IMR-90 (cell line): Measurements from ENCODE around the gene CKAP4. TPM values are rescaled to one million over a fixed set of nuclear protein-coding genes. Genes with fewer than 3 reads are reported as not detected.

ENCODE experiments used
- ATAC-seq: fragments of 200-7000 bp; cut with Tn5 transposase; 2 replicates; pipeline ENCODE4 v1.9.1; 2020; ENCODE audit warnings: low read depth, mild to moderate bottlenecking, moderate library complexity
- BruUV-seq: library from RNA; stranded (reverse); fragments of 400-500 nt; replicated peaks from 2 replicates; lab custom pipeline; 2021; lab: Mats Ljungman, UMichigan
- CTCF ChIA-PET: fragments of 300-600 bp; formaldehyde crosslinking; extraction: SDS; loops from one replicate; lab custom pipeline; 2021; ENCODE audit warnings: antibody characterized with exemption; lab: Yijun Ruan, JAX
- POLR2A ChIA-PET: fragments of 300-600 bp; sonication (Branson Sonifier 250); formaldehyde crosslinking; loops from one replicate; lab custom pipeline; 2022; ENCODE audit warnings: antibody characterized with exemption; ENCODE audit not compliant: unreplicated experiment; lab: Charles Lee
- DNase-seq: peaks from one replicate; pipeline ENCODE4 v3.0.0; 2013
- H2AFZ ChIP-seq: replicated peaks from 2 replicates; pipeline ENCODE3; 2013; ENCODE audit warnings: low read length, mild to moderate bottlenecking; ENCODE audit not compliant: poor library complexity
- H2AK5ac ChIP-seq: 2 replicates; pipeline ENCODE4 v1.6.1; 2013; ENCODE audit warnings: low read depth, low read length, inconsistent platforms
- H2AK9ac ChIP-seq: replicated peaks from 2 replicates; pipeline ENCODE3; 2013; ENCODE audit warnings: mild to moderate bottlenecking, low read depth, low read length, moderate library complexity; ENCODE audit not compliant: poor library complexity
- H2BK120ac ChIP-seq: 2 replicates; pipeline ENCODE4 v1.6.1; 2013; ENCODE audit warnings: low read depth, low read length, inconsistent platforms
- H2BK15ac ChIP-seq: 3 replicates; pipeline ENCODE4 v1.6.1; 2013; ENCODE audit warnings: low read depth, low read length, inconsistent platforms
- H2BK20ac ChIP-seq: 2 replicates; pipeline ENCODE4 v1.6.1; 2013; ENCODE audit warnings: low read depth, mild to moderate bottlenecking, inconsistent platforms, low read length, moderate library complexity
- H2BK5ac ChIP-seq: 2 replicates; pipeline ENCODE4 v1.6.1; 2013; ENCODE audit warnings: mild to moderate bottlenecking, low read depth, low read length, inconsistent platforms; ENCODE audit not compliant: poor library complexity, severe bottlenecking
- H3K14ac ChIP-seq: replicated peaks from 2 replicates; pipeline ENCODE4 v1.6.1; 2013; ENCODE audit warnings: low read depth, low read length, inconsistent platforms
- H3K18ac ChIP-seq: 2 replicates; pipeline ENCODE4 v1.6.1; 2013; ENCODE audit warnings: low read depth, low read length, control low read depth
- H3K23ac ChIP-seq: 2 replicates; pipeline ENCODE4 v1.6.1; 2013; ENCODE audit warnings: low read depth, low read length, inconsistent platforms
- H3K27ac ChIP-seq: 2 replicates; pipeline ENCODE4 v1.5.1; 2013; ENCODE audit warnings: mild to moderate bottlenecking, control low read depth, low read length; ENCODE audit not compliant: insufficient read depth
- H3K27me3 ChIP-seq: 2 replicates; pipeline ENCODE4 v1.6.1; 2013; ENCODE audit warnings: low read length; ENCODE audit not compliant: control insufficient read depth, insufficient read depth
- H3K36me3 ChIP-seq: 2 replicates; pipeline ENCODE4 v1.6.1; 2013; ENCODE audit warnings: low read length, mixed read lengths; ENCODE audit not compliant: control insufficient read depth, insufficient read depth
- H3K4ac ChIP-seq: 2 replicates; pipeline ENCODE4 v1.6.1; 2013; ENCODE audit warnings: low read depth, low read length, inconsistent platforms
- H3K4me1 ChIP-seq: 2 replicates; pipeline ENCODE4 v1.6.1; 2013; ENCODE audit warnings: low read length, mixed read lengths; ENCODE audit not compliant: control insufficient read depth, insufficient read depth
- H3K4me2 ChIP-seq: 2 replicates; pipeline ENCODE4 v1.6.1; 2013; ENCODE audit warnings: low read depth, mild to moderate bottlenecking, control low read depth, low read length, moderate library complexity
- H3K4me3 ChIP-seq: 2 replicates; pipeline ENCODE4 v1.5.1; 2013; ENCODE audit warnings: low read depth, mild to moderate bottlenecking, control low read depth, low read length, moderate library complexity; ENCODE audit not compliant: insufficient read depth
- H3K56ac ChIP-seq: 2 replicates; pipeline ENCODE4 v1.6.1; 2013; ENCODE audit warnings: low read length, inconsistent platforms; ENCODE audit not compliant: insufficient read depth; ENCODE audit errors: extremely low read depth
- H3K79me1 ChIP-seq, 2 experiments: 2 replicates each; pipeline ENCODE4 v1.6.1; 2013; ENCODE audit warnings: low read length in 2 of 2, inconsistent platforms in 1 of 2, low read depth in 1 of 2
- H3K9ac ChIP-seq: 2 replicates; pipeline ENCODE4 v1.6.1; 2013; ENCODE audit warnings: low read depth, low read length, control low read depth
- H3K9me1 ChIP-seq: 2 replicates; pipeline ENCODE4 v1.6.1; 2013; ENCODE audit warnings: low read length, inconsistent platforms; ENCODE audit not compliant: insufficient read depth
- H3K9me3 ChIP-seq: 2 replicates; pipeline ENCODE4 v1.6.1; 2013; ENCODE audit warnings: low read length; ENCODE audit not compliant: control insufficient read depth, insufficient read depth
- H4K20me1 ChIP-seq: 2 replicates; pipeline ENCODE4 v1.6.1; 2013; ENCODE audit warnings: low read length, inconsistent platforms; ENCODE audit not compliant: insufficient read depth
- H4K5ac ChIP-seq: 2 replicates; pipeline ENCODE4 v1.6.1; 2013; ENCODE audit warnings: mild to moderate bottlenecking, low read depth, low read length, control low read depth
- H4K8ac ChIP-seq, 2 experiments: 2 replicates each; pipeline ENCODE4 v1.6.1; 2013; ENCODE audit warnings: low read depth in 2 of 2, low read length in 2 of 2, control low read depth in 1 of 2, inconsistent platforms in 1 of 2
- H4K91ac ChIP-seq: 2 replicates; pipeline ENCODE4 v1.6.1; 2013; ENCODE audit warnings: low read depth, low read length, inconsistent platforms; ENCODE audit not compliant: insufficient read depth
- BHLHE40 ChIP-seq: fragments of 150-350 bp; IDR thresholded peaks from 2 replicates; pipeline ENCODE4 v1.6.1; 2016; ENCODE audit warnings: mild to moderate bottlenecking, low read depth, low read length
- CEBPB ChIP-seq: IDR thresholded peaks from 2 replicates; pipeline ENCODE4 v1.6.1; 2012; ENCODE audit warnings: low read depth, low read length, improper control_type of control experiment
- CHD1 ChIP-seq: IDR thresholded peaks from 2 replicates; pipeline ENCODE4 v1.6.1; 2012; ENCODE audit warnings: low read depth, low read length, improper control_type of control experiment
- FOS ChIP-seq: fragments of 150-350 bp; IDR thresholded peaks from 2 replicates; pipeline ENCODE4 v1.6.1; 2016; ENCODE audit warnings: low read depth, low read length
- MAFK ChIP-seq: IDR thresholded peaks from 2 replicates; pipeline ENCODE4 v1.6.1; 2012; ENCODE audit warnings: low read depth, low read length, improper control_type of control experiment
- MAZ ChIP-seq: IDR thresholded peaks from 2 replicates; pipeline ENCODE4 v1.6.1; 2012; ENCODE audit warnings: low read depth, mild to moderate bottlenecking, low read length, improper control_type of control experiment, moderate library complexity, borderline replicate concordance
- MXI1 ChIP-seq: IDR thresholded peaks from 2 replicates; pipeline ENCODE4 v1.6.1; 2012; ENCODE audit warnings: low read depth, mild to moderate bottlenecking, low read length, moderate library complexity, borderline replicate concordance
- NFE2L2 ChIP-seq: fragments of 150-350 bp; IDR thresholded peaks from 2 replicates; pipeline ENCODE4 v1.6.1; 2016; ENCODE audit warnings: low read depth, mild to moderate bottlenecking, low read length
- POLR2A ChIP-seq: IDR thresholded peaks from 2 replicates; pipeline ENCODE4 v1.6.1; 2012; ENCODE audit warnings: mild to moderate bottlenecking, low read depth, low read length
- RAD21 ChIP-seq: IDR thresholded peaks from 2 replicates; pipeline ENCODE4 v1.6.1; 2012; ENCODE audit warnings: low read length, improper control_type of control experiment
- RCOR1 ChIP-seq: IDR thresholded peaks from 2 replicates; pipeline ENCODE4 v1.6.1; 2012; ENCODE audit warnings: mild to moderate bottlenecking, low read length, improper control_type of control experiment; ENCODE audit not compliant: insufficient replicate concordance
- RFX5 ChIP-seq: IDR thresholded peaks from 2 replicates; pipeline ENCODE4 v1.8.0; 2012; ENCODE audit warnings: low read depth, mild to moderate bottlenecking, low read length, moderate library complexity
- SMC3 ChIP-seq: fragments of 150-350 bp; IDR thresholded peaks from 2 replicates; pipeline ENCODE4 v1.6.1; 2016; ENCODE audit warnings: low read depth, mild to moderate bottlenecking, antibody characterized with exemption, low read length, moderate library complexity
- USF2 ChIP-seq: fragments of 150-350 bp; IDR thresholded peaks from 2 replicates; pipeline ENCODE4 v1.6.1; 2017; ENCODE audit warnings: mild to moderate bottlenecking, antibody characterized with exemption, low read length, low read depth
- dilution Hi-C: fragments of 300-500 bp; cut with HindIII; formaldehyde crosslinking; loops from one replicate; pipeline ENCODE4 v1.14.3; 2018; ENCODE audit warnings: low sequenced_read_pairs; ENCODE audit not compliant: unreplicated experiment
- in situ Hi-C: fragments of 300-500 bp; cut with MboI; formaldehyde crosslinking; loops from 3 replicates; pipeline ENCODE4 v1.14.3; 2019; ENCODE audit warnings: low sequenced_read_pairs, inconsistent platforms, mixed read lengths
- intact Hi-C: fragments of 100-400 bp; cut with micrococcal nuclease; formaldehyde crosslinking; loops from 2 replicates; pipeline ENCODE4 v1.10.0; 2022
- polyA plus RNA-seq, 3 experiments: library from polyadenylated mRNA; depleted of rRNA; stranded (reverse); fragments of >200 nt; gene quantifications; 2 replicates each; pipeline ENCODE4 v1.2.3, GENCODE V29; 2012; ENCODE audit warnings: low replicate concordance in 1 of 3
- total RNA-seq: library from RNA; depleted of rRNA; stranded (reverse); fragments of >200 nt; gene quantifications from 2 replicates; pipeline ENCODE4 v1.2.3, GENCODE V29; 2012
- TF ChIP-seq, protein P1 (sequence below): fragments of 150-350 bp; IDR thresholded peaks from 2 replicates; pipeline ENCODE4 v1.6.1; 2016; ENCODE audit warnings: low read depth, mild to moderate bottlenecking, low read length, moderate library complexity, borderline replicate concordance
- TF ChIP-seq, protein P2 (sequence below): conservative IDR thresholded peaks from 2 replicates; pipeline ENCODE4 v1.5.1; 2012; ENCODE audit warnings: mild to moderate bottlenecking, low read depth, low read length, improper control_type of control experiment

The CKAP4 gene
- total and polyA plus RNA-seq, 2 of the 4 experiments (the other 2 are of a cell fraction), result 94.5 to 297 TPM

- Histone ChIP-seq H4K5ac (no peak overlapping the region), H3K9me1 (peaks cover 34% of the 10 kb centered on the region), H3K18ac (no peak overlapping the region), H3K9me3 (no peaks in the 10 kb centered on the region), H2AK5ac (no peak overlapping the region), H2BK15ac (no peak overlapping the region), H2BK20ac (no peak overlapping the region), H2AFZ (no peak overlapping the region), H3K4me3 (no peak overlapping the region), H3K23ac (peak overlapping the region; percentile 80), H3K36me3 (peaks cover 38% of the 10 kb centered on the region), H4K8ac (no peak overlapping the region), H3K4ac (no peak overlapping the region), H4K91ac (no peak overlapping the region), H3K14ac (0 out of 2 replicates have a peak overlapping the region, but pooled peaks have one; percentile 45), H2BK5ac (peak overlapping the region; percentile 3), H3K9ac (no peak overlapping the region), H2AK9ac (no peak overlapping the region), H3K56ac (no peak overlapping the region), H3K79me1 (peaks cover 42 to 73% of the 10 kb centered on the region in 2 experiments), H3K27me3 (no peaks in the 10 kb centered on the region), H3K4me2 (no peak overlapping the region; the same call in 1 of the 2 replicates), H3K4me1 (peaks cover 8% of the 10 kb centered on the region), H3K27ac (no peak overlapping the region), H2BK120ac (no peak overlapping the region), H4K20me1 (peaks cover 75% of the 10 kb centered on the region)
- DNase-seq (no peak), ATAC-seq (no peak)
- dilution Hi-C loops, result no loop called here
- POLR2A ChIA-PET, result no interaction called here
- CTCF ChIA-PET, result no interaction called here
- TF ChIP-seq BHLHE40 (no peak), MAFK (no peak), MXI1 (no peak), USF2 (no peak), NFE2L2 (no peak), RFX5 (no peak), CHD1 (no peak), SMC3 (no peak), CEBPB (no peak), FOS (no peak), POLR2A (no peak; the same call in 1 of the 2 replicates), RCOR1 (no peak), RAD21 (no peak), MAZ (no peak)
- TF ChIP-seq, protein P1, sequence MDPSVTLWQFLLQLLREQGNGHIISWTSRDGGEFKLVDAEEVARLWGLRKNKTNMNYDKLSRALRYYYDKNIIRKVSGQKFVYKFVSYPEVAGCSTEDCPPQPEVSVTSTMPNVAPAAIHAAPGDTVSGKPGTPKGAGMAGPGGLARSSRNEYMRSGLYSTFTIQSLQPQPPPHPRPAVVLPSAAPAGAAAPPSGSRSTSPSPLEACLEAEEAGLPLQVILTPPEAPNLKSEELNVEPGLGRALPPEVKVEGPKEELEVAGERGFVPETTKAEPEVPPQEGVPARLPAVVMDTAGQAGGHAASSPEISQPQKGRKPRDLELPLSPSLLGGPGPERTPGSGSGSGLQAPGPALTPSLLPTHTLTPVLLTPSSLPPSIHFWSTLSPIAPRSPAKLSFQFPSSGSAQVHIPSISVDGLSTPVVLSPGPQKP, result no peak
- TF ChIP-seq, protein P2, sequence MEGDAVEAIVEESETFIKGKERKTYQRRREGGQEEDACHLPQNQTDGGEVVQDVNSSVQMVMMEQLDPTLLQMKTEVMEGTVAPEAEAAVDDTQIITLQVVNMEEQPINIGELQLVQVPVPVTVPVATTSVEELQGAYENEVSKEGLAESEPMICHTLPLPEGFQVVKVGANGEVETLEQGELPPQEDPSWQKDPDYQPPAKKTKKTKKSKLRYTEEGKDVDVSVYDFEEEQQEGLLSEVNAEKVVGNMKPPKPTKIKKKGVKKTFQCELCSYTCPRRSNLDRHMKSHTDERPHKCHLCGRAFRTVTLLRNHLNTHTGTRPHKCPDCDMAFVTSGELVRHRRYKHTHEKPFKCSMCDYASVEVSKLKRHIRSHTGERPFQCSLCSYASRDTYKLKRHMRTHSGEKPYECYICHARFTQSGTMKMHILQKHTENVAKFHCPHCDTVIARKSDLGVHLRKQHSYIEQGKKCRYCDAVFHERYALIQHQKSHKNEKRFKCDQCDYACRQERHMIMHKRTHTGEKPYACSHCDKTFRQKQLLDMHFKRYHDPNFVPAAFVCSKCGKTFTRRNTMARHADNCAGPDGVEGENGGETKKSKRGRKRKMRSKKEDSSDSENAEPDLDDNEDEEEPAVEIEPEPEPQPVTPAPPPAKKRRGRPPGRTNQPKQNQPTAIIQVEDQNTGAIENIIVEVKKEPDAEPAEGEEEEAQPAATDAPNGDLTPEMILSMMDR, result no peak
- intact Hi-C loops, result no loop called here
- in situ Hi-C loops, result no loop called here
- no TSS peak for BruUV-seq
Observed at GRCh38 chr12:106243620-106244019, 4.2 kb downstream of the CKAP4 start.
